Astrocyte (in vitro differentiated cells and primary cell): ENCODE measurements around the gene FAM234B. TPM values are rescaled to one million over a fixed set of nuclear protein-coding genes. Genes with fewer than 3 reads are reported as not detected.

Source experiments
- DNase-seq: peaks from one replicate; pipeline ENCODE4 v3.0.0-alpha.2; 2010; ENCODE audit warnings: low read depth
- FAIRE-seq: peaks from 2 replicates; lab custom pipeline; 2011; peaks lifted over from hg19 to GRCh38; lab: Jason Lieb, UNC
- H2AFZ ChIP-seq: 2 replicates; pipeline ENCODE4 v1.6.0; 2012; ENCODE audit warnings: low read depth, low read length, inconsistent platforms
- H3K27ac ChIP-seq: 2 replicates; pipeline ENCODE4 v1.5.1; 2011; ENCODE audit warnings: low read depth, low read length, inconsistent platforms
- H3K27me3 ChIP-seq: 2 replicates; pipeline ENCODE4 v1.6.0; 2011; ENCODE audit warnings: low read length, inconsistent platforms; ENCODE audit not compliant: insufficient read depth
- H3K36me3 ChIP-seq: 2 replicates; pipeline ENCODE4 v1.5.1; 2011; ENCODE audit warnings: low read length, inconsistent platforms; ENCODE audit not compliant: insufficient read depth
- H3K4me1 ChIP-seq: 2 replicates; pipeline ENCODE4 v1.5.1; 2011; ENCODE audit warnings: low read length, inconsistent platforms; ENCODE audit not compliant: insufficient read depth
- H3K4me2 ChIP-seq: 2 replicates; pipeline ENCODE4 v1.6.0; 2012; ENCODE audit warnings: low read length, inconsistent platforms
- H3K4me3 ChIP-seq: 2 replicates; pipeline ENCODE4 v1.5.1; 2011; ENCODE audit warnings: low read depth, mild to moderate bottlenecking, low read length, inconsistent platforms; ENCODE audit not compliant: insufficient read depth
- H3K79me2 ChIP-seq: 2 replicates; pipeline ENCODE4 v1.6.0; 2012; ENCODE audit warnings: mild to moderate bottlenecking, low read length, inconsistent platforms; ENCODE audit not compliant: insufficient read depth
- H3K9ac ChIP-seq: 2 replicates; pipeline ENCODE4 v1.6.0; 2012; ENCODE audit warnings: mild to moderate bottlenecking, low read length, inconsistent platforms
- H3K9me3 ChIP-seq: 2 replicates; pipeline ENCODE4 v1.5.1; 2012; ENCODE audit warnings: low read depth, mild to moderate bottlenecking, low read length, inconsistent platforms; ENCODE audit not compliant: insufficient read depth
- H4K20me1 ChIP-seq: 2 replicates; pipeline ENCODE4 v1.6.0; 2012; ENCODE audit warnings: low read length, inconsistent platforms; ENCODE audit not compliant: insufficient read depth
- H3K27ac Mint-ChIP-seq: one replicate; pipeline ENCODE4 v1.8.0; 2021; ENCODE audit warnings: mild to moderate bottlenecking, mixed read lengths; ENCODE audit not compliant: unreplicated experiment
- H3K27me3 Mint-ChIP-seq: one replicate; pipeline ENCODE4 v1.8.0; 2021; ENCODE audit warnings: low read depth, mixed read lengths; ENCODE audit not compliant: unreplicated experiment
- H3K36me3 Mint-ChIP-seq: one replicate; pipeline ENCODE4 v1.8.0; 2021; ENCODE audit warnings: low read depth, mixed read lengths; ENCODE audit not compliant: unreplicated experiment
- H3K4me1 Mint-ChIP-seq: one replicate; pipeline ENCODE4 v1.8.0; 2021; ENCODE audit warnings: low read depth, mixed read lengths; ENCODE audit not compliant: unreplicated experiment
- H3K4me3 Mint-ChIP-seq: one replicate; pipeline ENCODE4 v1.8.0; 2021; ENCODE audit warnings: mild to moderate bottlenecking, moderate library complexity, mixed read lengths; ENCODE audit not compliant: unreplicated experiment
- H3K9me3 Mint-ChIP-seq: one replicate; pipeline ENCODE4 v1.8.0; 2021; ENCODE audit warnings: mild to moderate bottlenecking, mixed read lengths; ENCODE audit not compliant: unreplicated experiment
- EZH2 ChIP-seq: IDR thresholded peaks from 2 replicates; pipeline ENCODE4 v1.6.1; 2012; ENCODE audit warnings: mild to moderate bottlenecking, low read length, inconsistent platforms; ENCODE audit not compliant: insufficient read depth
- total RNA-seq: library from RNA; stranded (reverse); gene quantifications from 2 replicates; pipeline ENCODE4 v1.2.1, GENCODE V29; 2021
- TF ChIP-seq, protein P1 (sequence below): IDR thresholded peaks from 2 replicates; pipeline ENCODE4 v1.5.1; 2011; ENCODE audit warnings: low read depth, mild to moderate bottlenecking, inconsistent platforms, low read length, moderate library complexity; ENCODE audit not compliant: insufficient read depth

Gene FAM234B
- total RNA-seq, 1 donor from 2014 or later: 6.2 TPM

DNA sequence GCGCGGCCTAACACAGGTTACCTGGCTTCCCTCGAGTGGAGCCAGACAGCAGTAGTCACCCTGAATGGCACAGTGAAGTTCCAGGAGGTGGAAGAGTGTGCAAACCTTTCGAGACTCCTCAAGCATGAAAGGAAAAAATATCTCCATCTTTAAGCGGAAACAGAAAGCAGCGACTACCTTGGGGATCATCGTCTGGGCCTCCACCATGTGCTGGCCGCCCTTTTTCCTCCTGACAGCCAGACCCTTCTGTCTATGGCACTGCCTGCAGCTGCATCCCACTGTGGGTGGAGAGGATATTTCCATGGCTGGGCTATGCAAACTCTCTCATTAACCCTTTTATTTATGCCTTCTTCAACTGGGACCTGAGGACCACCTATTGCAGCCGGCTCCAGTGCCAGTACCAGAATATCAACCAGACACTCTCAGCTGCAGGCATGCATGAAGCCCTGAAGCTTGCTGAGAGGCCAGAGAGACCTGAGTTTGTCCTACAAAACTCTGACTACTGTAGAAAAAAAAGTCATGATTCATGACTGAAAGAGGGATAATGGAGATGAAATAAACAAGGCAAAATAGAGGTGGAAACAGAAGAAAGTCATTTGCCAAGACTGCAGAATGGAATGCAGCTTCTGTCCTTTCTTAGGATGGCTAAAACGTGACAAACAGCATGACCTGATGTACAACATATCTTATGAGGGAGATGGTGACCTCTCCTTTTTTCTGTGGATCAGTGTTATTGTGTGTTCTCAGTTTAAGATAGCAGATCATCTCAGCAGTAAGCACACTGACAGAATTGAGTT is 41.7 kb upstream of the FAM234B start:
- no peak overlapping the region for H3K4me2 ChIP-seq
- H3K27ac ChIP-seq: no peak overlapping the region
- H3K79me2 ChIP-seq: peaks cover 11% of the 10 kb centered on the region
- no peaks in the 10 kb centered on the region for H3K9me3 ChIP-seq
- no peak for TF ChIP-seq EZH2
- TF ChIP-seq, protein P1, sequence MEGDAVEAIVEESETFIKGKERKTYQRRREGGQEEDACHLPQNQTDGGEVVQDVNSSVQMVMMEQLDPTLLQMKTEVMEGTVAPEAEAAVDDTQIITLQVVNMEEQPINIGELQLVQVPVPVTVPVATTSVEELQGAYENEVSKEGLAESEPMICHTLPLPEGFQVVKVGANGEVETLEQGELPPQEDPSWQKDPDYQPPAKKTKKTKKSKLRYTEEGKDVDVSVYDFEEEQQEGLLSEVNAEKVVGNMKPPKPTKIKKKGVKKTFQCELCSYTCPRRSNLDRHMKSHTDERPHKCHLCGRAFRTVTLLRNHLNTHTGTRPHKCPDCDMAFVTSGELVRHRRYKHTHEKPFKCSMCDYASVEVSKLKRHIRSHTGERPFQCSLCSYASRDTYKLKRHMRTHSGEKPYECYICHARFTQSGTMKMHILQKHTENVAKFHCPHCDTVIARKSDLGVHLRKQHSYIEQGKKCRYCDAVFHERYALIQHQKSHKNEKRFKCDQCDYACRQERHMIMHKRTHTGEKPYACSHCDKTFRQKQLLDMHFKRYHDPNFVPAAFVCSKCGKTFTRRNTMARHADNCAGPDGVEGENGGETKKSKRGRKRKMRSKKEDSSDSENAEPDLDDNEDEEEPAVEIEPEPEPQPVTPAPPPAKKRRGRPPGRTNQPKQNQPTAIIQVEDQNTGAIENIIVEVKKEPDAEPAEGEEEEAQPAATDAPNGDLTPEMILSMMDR: no peak
- no peak overlapping the region for H3K4me3 ChIP-seq
- H3K9ac ChIP-seq: no peak overlapping the region
- H3K36me3 ChIP-seq: no peaks in the 10 kb centered on the region
- peaks cover 8% of the 10 kb centered on the region for H3K4me1 Mint-ChIP-seq
- H3K27me3 ChIP-seq: no peaks in the 10 kb centered on the region
- no peak overlapping the region for H2AFZ ChIP-seq
- H3K4me1 ChIP-seq: peaks cover 20% of the 10 kb centered on the region
- H3K36me3 Mint-ChIP-seq: no peaks in the 10 kb centered on the region
- H3K27me3 Mint-ChIP-seq: peaks cover 3% of the 10 kb centered on the region
- H3K9me3 Mint-ChIP-seq: no peaks in the 10 kb centered on the region
- no peak for DNase-seq
- H3K27ac Mint-ChIP-seq: peak overlapping the region; percentile 36
- peak overlapping the region; percentile 60 for H3K4me3 Mint-ChIP-seq
- H4K20me1 ChIP-seq: peaks cover 5% of the 10 kb centered on the region
- FAIRE-seq: no peak

DNA sequence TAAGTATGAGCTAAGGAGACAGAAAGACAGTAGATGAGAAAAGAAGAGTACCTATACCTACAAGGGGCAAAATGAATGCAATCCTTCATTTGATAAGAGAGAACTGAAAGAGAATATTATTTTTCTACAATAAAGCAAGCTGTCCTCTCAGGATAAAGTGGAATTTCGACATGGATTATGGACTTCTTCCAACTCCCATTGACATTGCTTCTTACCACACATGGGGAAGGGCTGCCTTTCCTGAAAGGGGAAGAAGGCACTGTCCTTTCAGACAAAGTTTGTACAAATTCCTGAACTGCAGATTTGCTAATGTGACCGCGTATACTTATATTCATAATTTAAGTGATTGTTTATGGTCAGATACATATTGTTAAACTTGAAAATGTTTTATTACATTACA is 39.8 kb upstream of the FAM234B start:
- H3K27me3 Mint-ChIP-seq: peaks cover 3% of the 10 kb centered on the region
- Histone ChIP-seq H3K4me3 (no peak overlapping the region), H3K9me3 (no peaks in the 10 kb centered on the region), H3K27me3 (no peaks in the 10 kb centered on the region), H3K9ac (no peak overlapping the region), H4K20me1 (no peaks in the 10 kb centered on the region), H3K36me3 (no peaks in the 10 kb centered on the region), H3K4me2 (no peak overlapping the region), H2AFZ (no peak overlapping the region), H3K4me1 (peaks cover 14% of the 10 kb centered on the region), H3K79me2 (peaks cover 3% of the 10 kb centered on the region), H3K27ac (no peak overlapping the region)
- no peak for DNase-seq
- no peak for FAIRE-seq
- no peaks in the 10 kb centered on the region for H3K36me3 Mint-ChIP-seq
- no peak overlapping the region for H3K4me3 Mint-ChIP-seq
- TF ChIP-seq, protein P1: no peak
- no peak for TF ChIP-seq EZH2
- H3K4me1 Mint-ChIP-seq: peaks cover under 1% of the 10 kb centered on the region
- H3K27ac Mint-ChIP-seq: no peak overlapping the region
- no peaks in the 10 kb centered on the region for H3K9me3 Mint-ChIP-seq

DNA sequence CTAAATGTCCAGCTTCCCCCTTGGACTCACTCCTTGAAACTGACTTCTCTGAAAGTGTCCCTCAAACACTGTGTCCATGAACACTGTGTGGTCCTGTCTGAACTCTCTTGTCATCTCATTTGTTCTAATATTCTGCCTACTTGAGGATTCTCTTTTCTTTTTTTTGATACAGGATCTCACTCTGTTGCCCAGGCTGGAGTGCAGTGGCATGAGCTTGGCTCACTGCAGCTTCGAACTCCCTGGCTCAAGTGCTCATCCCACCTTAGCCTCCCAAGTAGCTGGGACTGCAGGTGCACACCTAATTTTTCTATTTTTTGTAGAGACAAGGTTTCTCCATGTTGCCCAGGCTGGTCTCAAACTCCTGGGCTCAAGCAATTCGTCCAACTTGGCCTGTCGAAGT is 39.2 kb upstream of the FAM234B start:
- H3K27me3 Mint-ChIP-seq: peaks cover 3% of the 10 kb centered on the region
- Histone ChIP-seq H3K36me3 (no peaks in the 10 kb centered on the region), H2AFZ (no peak overlapping the region), H3K27ac (no peak overlapping the region), H3K4me1 (peaks cover 10% of the 10 kb centered on the region), H3K27me3 (no peaks in the 10 kb centered on the region), H3K9ac (no peak overlapping the region), H3K9me3 (no peaks in the 10 kb centered on the region), H3K79me2 (peaks cover 3% of the 10 kb centered on the region), H4K20me1 (no peaks in the 10 kb centered on the region), H3K4me3 (no peak overlapping the region), H3K4me2 (no peak overlapping the region)
- FAIRE-seq (no peak), DNase-seq (no peak)
- H3K27ac Mint-ChIP-seq: no peak overlapping the region
- no peak overlapping the region for H3K4me3 Mint-ChIP-seq
- no peaks in the 10 kb centered on the region for H3K4me1 Mint-ChIP-seq
- H3K36me3 Mint-ChIP-seq: no peaks in the 10 kb centered on the region
- no peaks in the 10 kb centered on the region for H3K9me3 Mint-ChIP-seq
- TF ChIP-seq, protein P1: no peak
- TF ChIP-seq EZH2: no peak
